ENCODE data around the gene HNRNPU.
A peak's percentile ranks its signal among the peaks of the same experiment; 100 is the strongest.

DNA sequence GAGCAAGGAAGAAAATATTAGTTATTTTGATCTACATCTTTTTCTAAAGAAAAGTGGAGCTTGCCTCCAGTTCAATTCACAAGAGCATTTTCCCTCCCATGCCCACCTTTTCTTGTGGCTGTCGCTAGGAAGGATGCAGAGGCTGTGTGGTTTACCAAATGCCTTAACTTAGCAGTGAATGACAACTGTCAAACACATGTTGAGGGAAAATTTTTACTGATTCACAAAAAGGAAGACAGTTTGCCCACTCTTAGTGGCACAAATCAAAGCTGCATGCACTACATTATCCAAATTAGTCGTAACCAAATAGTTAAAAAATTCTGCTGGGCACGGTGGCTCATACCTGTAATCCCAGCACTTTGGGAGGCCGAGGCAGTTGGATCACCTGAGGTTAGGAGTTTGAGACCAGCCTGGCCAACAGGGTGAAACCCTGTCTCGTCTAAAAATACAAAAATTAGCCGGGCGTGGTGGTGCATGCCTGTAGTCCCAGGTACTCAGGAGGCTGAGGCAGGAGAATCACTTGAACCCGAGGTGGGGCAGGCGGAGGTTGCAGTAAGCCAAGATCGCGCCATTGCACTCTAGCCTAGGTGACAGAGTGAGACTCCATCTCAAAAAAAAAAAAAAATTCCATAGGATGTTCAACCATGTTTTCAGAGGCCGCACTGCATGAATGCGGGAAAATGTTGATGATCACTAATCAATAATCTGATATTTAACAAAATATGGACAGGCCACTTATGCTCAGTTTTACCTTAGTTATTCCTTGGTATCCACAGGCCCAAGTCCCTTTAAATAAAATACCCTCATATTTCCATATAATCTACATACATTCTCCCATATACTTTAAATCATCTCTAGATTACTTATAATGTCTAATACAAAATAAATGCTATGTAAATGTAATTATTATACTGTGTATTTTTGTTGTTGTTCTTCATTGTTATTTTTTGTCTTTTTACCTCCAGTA is 19.9 kb downstream of the HNRNPU start:
- TF ChIP-seq, protein P1, sequence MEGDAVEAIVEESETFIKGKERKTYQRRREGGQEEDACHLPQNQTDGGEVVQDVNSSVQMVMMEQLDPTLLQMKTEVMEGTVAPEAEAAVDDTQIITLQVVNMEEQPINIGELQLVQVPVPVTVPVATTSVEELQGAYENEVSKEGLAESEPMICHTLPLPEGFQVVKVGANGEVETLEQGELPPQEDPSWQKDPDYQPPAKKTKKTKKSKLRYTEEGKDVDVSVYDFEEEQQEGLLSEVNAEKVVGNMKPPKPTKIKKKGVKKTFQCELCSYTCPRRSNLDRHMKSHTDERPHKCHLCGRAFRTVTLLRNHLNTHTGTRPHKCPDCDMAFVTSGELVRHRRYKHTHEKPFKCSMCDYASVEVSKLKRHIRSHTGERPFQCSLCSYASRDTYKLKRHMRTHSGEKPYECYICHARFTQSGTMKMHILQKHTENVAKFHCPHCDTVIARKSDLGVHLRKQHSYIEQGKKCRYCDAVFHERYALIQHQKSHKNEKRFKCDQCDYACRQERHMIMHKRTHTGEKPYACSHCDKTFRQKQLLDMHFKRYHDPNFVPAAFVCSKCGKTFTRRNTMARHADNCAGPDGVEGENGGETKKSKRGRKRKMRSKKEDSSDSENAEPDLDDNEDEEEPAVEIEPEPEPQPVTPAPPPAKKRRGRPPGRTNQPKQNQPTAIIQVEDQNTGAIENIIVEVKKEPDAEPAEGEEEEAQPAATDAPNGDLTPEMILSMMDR (IDR thresholded peaks at IDR 0.05 in 8 of 11, conservative IDR thresholded peaks at IDR 0.05 in 3 of 11), result no peak
- TF ChIP-seq POLR2AphosphoS5 (IDR thresholded peaks at IDR 0.05), result peak in 2 of 3 donors; percentile 26 to 30

All from spleen (tissue), 7 donors.